ENCODE data around the gene PEX1.
"Not testable (repeated sequence)": the region's sequence is repeated elsewhere in the genome, so short reads cannot be mapped to it uniquely, and the experiment has no call there.

Gene PEX1

DNA sequence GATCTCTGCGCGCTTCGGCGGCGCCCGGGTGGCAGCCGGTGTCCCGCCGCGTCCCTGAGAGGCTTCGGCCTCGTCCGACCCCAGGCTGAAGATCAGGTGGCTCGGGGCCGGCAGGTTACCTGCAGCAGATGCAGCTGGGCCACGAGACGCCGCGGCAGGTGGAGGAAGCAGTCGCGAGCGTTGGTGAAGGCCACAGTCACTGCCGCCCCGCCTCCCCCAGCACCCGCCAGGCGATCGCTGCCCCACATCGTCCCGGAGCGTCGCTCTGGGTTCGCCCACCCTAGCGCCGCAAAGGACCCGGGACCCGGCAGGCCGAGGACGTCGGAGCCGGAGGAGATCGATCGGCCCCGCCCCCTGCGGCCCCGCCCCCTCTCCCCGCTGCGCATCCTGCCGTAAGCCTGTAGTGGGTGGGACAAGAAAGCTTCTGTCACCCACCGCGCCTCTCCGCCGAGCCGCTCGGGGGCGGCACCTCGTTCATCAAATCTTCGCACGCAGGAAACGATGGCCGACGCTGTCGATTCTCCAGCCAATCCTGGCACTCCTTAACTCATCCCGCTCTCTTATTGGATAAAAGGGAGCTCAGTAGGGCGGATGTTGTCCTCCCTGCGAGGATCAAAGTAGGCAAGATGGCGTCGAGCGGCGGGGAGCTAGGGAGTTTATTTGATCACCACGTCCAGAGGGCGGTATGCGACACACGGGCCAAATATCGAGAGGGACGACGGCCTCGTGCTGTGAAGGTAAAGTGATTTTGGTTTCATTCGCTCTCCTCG, at the start of gene PEX1, which contains the start of gene RBM48:
Gene PEX1 (minus strand): TSS at position 333 of the 770 bp plus-strand sequence. CDS start 85 bp downstream, at position 248.
Gene RBM48 (plus strand): TSS at position 608 of the 770 bp plus-strand sequence. CDS start 19 bp downstream, at position 627.
- DNase-seq, result peak; percentile 99

- DNase-seq, result no peak
Measured at GRCh38 chr7:92576296-92576695, 48.0 kb upstream of the PEX1 start.

GRCh38 chr7:92569137-92569536, 40.8 kb upstream of the PEX1 start:
- no peak for DNase-seq

DNA sequence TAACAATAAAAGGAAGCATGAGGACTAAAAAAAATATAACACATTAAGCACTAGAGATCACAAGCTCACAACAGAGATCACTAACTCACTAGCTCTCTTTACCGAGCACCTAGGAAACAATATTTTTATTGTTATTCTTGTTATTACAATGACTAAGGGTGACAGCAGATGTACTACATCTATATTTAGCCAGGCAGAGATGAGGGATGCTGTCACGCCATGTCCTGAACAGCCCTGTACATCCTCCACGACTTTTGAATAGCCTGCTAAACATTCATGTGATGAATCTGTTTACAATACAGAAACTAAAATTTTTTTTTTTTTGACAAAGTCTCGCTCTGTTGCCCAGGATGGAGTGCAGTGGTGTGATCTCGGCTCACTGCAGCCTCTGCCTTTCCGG, 39.1 kb upstream of the PEX1 start:
- peak; percentile 86 for DNase-seq

DNA sequence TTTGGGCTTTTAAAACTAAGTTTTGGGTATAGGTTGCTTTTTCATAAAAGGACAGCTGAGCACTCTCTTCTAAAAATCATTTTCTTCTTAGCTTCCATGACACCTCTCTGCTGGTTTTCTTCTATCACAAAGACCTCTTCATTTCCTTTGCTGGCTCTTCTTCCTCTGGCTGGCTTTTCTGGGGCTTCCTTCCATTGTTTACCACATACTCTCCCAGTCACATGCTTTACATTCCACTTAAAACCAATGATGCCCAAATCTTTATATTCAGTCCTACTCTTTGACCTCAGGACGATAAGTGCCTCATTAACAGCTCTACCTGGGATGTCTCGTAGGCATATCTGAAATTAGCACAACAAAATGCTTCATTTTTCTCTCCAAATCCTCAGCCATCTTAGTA, 35.0 kb upstream of the PEX1 start:
- no peak for DNase-seq

- no peak for DNase-seq
Measured at GRCh38 chr7:92560602-92561001, 32.3 kb upstream of the PEX1 start.

- no peak for DNase-seq
Measured at GRCh38 chr7:92557808-92558362, 29.6 kb upstream of the PEX1 start.

GRCh38 chr7:92557249-92557648, 28.9 kb upstream of the PEX1 start:
- no peak for DNase-seq

- DNase-seq, result no peak
Measured at GRCh38 chr7:92550194-92550593, 21.9 kb upstream of the PEX1 start.

- no peak for DNase-seq
Measured at GRCh38 chr7:92547579-92547978, 19.3 kb upstream of the PEX1 start.

GRCh38 chr7:92546856-92547497, 18.7 kb upstream of the PEX1 start:
- DNase-seq, result no peak

DNA sequence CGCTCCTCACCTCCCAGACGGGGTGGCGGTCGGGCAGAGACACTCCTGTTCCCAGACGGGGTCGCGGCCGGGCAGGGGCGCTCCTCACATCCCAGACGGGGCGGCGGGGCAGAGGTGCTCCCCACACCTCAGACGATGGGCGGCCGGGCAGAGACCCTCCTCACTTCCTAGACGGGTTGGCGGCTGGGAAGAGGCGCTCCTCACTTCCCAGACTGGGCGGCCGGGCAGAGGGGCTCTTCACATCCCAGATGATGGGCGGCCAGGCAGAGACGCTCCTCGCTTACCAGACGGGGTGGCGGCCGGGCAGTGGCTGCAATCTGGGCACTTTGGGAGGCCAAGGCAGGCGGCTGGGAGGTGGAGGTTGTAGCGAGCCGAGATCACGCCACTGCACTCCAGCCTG, 16.8 kb upstream of the PEX1 start:
- DNase-seq, result not testable (repeated sequence)

- DNase-seq, result not testable (repeated sequence)
Measured at GRCh38 chr7:92543542-92543941, 15.2 kb upstream of the PEX1 start.

GRCh38 chr7:92534572-92534971, 6.3 kb upstream of the PEX1 start:
- no peak for DNase-seq

DNA sequence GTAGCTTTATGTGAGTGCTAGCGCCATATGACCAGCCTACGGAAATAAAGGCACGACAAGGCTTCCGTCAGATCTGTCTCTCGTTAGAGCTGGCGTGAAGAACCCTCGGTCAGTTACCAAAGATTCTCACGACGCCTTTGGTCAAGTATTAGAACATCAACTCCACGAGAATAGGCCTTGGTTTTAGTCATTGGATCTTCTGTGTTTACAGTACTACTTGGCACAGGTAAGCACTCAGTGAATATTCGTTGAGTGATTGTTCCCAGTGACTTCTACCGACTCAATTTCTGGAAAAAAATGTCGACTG, 591 bp upstream of the PEX1 start:
- no peak for DNase-seq

DNA sequence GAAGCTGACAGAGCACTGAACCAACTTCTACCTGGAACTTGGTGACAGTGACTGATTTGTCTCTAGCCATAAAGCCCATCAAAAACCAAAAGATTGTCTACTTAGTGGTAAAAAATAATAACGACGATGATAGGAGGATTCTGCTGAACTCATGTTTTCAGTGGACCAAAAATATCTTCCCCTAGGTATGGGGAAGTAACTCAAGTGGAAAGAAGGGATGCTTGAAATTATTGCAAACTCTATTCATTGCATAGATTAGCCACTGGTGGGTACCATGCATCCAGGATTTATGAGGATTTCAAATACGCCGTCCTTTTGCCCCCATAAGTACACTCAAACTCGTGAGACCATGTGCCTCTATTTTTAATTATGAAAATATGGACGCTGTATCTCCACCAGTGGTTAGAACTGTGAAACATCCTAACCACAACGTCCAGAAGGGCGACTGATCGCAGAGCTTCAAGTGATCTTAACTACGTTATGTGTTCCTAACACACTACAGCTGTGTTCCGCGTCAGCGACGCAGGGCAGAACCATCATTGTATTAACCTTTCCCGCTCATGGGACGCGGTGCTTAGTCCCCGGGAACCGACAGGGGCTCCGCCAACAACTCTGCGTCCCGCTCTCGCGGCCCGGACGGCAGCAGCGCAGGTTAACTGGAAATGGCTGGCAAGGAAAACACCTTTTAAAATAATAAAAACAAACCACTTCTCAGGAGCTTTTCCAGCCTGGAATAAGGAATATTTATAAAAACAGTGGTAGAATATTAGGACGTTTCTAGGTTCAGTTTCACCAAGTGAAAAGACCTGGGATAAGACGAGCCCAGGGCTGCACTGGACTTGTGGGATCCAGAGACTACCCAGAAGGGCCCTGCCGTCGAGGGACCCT, 776 bp downstream of the PEX1 start:
- peak; percentile 51 for DNase-seq

DNA sequence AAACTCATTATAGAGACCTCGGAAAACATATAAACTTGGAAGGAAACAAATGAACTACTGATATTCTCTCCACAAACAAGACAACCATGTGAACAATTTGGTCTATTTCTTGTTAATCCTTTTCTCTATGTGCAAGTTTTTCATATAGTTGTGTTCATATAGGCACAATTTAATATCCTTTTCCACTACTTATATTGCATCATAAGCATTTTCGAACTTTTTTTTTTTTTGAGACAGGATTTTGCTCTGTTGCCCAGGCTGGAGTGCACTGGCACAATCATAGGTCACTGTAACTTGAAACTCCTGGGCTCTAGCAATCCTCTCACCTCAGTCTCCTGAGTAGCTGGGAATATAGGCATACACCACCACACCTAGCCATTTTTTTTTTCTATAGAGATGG, 5.2 kb downstream of the PEX1 start:
- no peak for DNase-seq

DNA sequence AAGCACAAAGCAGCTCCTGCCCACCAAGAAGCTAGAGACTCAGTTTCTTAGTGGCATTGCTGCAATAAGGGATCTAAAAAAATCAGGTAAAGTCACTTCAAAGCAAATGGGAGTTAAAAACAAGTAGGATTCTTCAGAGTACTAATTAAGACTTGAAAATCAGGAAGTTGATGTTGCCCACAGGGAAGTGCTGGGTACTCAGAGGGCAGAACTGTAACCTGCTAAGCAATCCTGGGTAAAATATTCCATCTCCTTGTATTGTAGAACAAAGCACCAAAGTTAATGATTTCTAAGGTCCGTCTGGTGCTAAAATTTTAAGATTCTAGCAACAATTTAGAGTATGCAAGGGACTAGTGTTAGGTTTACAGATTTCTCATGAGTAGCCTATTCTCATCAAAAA, 8.3 kb downstream of the PEX1 start:
- DNase-seq, result no peak

DNA sequence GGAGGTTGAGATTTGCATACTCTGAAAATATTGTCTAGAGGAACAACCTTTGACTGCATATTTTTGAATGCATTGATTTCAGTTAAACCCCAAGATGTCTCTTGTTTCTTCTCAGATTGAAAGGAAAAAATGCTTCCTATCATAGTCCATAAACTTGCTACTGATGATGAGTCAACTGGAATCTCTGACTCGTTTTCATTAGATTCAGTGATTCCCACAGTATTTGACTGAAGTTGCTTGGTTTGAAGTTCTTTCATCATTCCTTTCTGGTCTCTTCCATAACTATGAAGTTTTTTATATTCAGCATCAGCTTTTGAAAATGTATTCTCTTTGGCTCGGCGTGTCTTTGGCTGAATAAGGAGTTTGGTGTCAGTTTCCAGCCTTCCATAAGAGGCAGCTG, 10.7 kb downstream of the PEX1 start:
- DNase-seq, result peak; percentile 2

GRCh38 chr7:92513167-92513902, 15.0 kb downstream of the PEX1 start:
- DNase-seq, result no peak

DNA sequence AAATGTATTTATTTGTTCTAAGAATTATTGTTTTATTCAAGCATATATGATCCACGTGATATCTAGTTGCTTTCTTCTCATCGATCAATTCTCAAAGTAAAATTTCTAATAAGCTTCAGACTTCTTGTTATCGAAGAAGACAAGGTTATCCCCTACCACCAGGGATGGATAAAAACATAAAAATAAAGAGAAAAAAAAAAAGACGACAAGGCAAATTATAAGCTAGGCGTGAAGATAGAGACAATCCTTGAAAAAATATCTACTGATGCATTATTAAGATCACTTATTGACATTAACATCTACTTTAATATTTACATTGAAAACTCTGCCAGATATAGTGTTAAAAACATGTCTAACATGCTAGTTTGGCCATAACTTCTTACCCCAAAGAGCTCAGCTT, 19.4 kb downstream of the PEX1 start:
- DNase-seq, result no peak

DNA sequence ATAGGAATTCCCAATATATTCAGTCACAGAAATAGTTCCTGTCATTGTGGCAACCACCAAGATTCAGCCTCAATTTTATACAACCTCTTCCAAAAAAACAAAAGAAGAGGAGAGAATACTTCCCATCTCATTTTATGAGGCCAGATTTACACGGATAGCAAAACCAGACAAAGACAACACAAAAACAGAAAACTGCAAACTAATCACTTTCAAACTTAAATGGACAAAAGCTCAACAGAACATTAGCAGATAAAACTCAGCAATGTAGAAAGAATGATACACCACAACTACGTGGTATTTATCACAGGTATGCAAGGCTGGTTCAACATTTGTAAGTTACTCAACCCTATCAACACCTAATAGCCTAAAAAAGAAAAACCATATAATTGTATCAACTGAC, 22.0 kb downstream of the PEX1 start:
- DNase-seq, result no peak

GRCh38 chr7:92504563-92504962, 23.8 kb downstream of the PEX1 start:
- no peak for DNase-seq

Data from HCEC 1CT (cell line).